NOMO-1 treated with DMSO at 0.1 percent for 48 hours (cell line): ENCODE data around the gene GPR89A.
"Not testable (repeated sequence)": the region's sequence is repeated elsewhere in the genome, so short reads cannot be mapped to it uniquely, and the experiment has no call there.

Source experiments
- DNase-seq: peaks from one replicate; lab custom pipeline; 2025; ENCODE audit not compliant: unreplicated experiment; lab: John Stamatoyannopoulos, UW

GPR89A gene

DNA sequence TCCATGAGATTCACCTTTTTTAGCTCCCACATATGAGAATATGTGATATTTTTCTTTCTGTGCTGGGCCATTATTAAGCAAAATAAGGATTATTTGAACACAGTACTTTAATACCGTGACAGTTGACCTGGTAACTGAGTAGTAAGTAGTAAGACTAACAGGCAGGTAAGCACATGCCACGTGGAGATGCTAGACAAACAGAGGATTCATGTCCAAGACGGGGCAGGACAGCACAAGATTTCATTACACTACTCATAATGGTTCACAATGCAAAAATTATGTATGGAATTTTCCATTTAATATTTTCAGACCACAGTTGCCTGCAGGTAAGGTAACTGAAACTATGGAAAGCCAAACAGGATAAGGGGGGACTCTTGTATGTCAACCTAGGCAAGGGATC lies 77.1 kb downstream of the GPR89A start:
- not testable (repeated sequence) for DNase-seq

- DNase-seq, result not testable (repeated sequence)
Observed at GRCh38 chr1:145686078-145686477, 78.3 kb downstream of the GPR89A start.

- DNase-seq, result no peak
Observed at GRCh38 chr1:145688328-145688727, 80.5 kb downstream of the GPR89A start.

GRCh38 chr1:145688924-145689323 lies 81.1 kb downstream of the GPR89A start:
- DNase-seq, result no peak

DNA sequence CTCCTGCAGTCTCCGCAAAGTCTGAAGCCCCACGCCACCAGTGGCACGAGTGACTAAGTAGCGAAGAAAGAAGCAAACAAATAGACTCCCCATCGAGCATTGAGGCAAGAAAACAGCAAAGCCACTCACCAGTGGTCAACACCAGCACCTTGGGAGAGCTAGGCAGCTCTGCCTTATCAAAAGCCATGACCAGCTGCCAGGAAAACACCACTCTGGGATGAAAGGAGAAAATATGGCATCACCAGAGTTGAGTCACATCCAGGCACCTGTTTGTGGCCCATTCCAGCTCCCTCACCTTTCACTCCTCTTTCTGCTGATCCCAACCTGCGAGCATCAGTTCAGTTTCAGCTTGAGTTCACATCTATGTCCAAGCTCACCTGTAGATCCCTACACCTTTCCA lies 82.1 kb downstream of the GPR89A start:
- DNase-seq, result no peak

DNA sequence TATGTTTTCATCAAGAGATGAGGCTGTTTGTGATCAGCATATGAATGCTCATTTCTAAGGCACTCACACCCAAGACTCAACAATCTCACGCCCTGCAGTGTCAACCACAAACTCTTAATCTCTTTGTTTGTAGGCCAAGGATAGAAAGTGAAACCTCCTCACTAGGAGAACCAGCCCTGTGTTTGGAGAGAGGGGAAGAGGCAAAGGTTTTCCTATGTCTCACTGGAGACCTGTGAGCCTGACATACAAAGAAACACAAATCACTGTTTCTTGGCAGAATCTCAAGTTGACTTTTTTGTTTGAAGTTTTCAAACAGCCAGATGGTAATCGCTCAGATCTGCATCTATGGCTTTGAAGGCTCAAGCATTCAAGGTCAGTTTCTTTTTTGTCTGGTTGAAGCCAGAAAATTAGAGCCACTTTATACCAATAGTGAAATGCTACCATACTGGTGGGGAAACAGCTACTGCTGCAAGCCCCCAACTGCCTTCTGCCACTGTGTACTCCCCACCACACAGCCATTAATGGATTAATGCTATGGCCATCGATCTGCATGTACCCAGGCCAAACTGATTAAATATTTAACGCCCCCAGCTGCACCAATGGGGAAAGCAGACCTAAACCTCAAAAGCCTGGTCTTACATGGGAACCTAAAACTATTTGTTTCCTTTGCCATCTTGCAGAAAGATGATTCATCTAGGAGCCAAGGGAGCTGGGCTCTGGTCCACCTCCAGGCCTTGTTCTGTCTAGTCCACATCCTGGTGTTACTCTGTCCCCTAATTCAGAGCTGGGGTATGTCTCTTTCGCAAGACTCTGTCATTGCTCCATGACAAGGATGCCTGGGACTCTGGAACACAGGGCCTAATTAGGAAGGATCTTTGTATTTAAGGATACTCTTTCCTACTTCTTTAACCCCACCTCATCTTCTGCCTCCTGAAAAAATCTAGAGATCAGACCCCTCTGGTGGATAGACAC lies 83.1 kb downstream of the GPR89A start:
- DNase-seq, result peak; percentile 29

GRCh38 chr1:145692785-145693443 lies 85.1 kb downstream of the GPR89A start:
- peak; percentile 12 for DNase-seq

GRCh38 chr1:145695821-145696629 lies 88.2 kb downstream of the GPR89A start:
- peak; percentile 61 for DNase-seq

GRCh38 chr1:145696630-145696960 lies 88.8 kb downstream of the GPR89A start:
- DNase-seq, result no peak

DNA sequence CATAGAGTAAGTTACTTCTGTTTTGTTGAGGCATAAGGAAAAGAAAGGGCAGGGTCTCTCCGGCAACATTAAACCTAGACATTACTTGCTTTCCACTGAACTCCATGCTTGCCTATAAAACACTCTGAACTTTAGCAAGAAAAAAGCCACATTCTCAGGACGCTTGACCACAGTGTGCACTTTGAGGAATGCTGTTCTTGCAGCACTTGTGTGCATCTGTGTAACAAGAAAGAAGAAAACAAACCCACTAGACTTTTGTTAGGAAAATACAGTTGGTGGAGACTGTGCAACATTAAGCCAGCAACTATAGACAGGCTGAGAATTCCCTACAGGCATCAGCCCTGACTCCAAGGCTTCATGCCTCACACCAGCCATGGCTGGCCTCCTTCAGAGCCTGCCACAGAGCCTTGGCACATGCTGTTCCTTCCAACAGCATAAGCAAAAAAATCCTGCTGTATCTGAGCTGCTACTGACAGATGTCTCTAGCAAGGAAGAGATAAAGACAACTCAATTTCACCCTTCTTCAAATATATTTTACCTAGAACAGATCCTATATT lies 93.6 kb downstream of the GPR89A start:
- no peak for DNase-seq

DNA sequence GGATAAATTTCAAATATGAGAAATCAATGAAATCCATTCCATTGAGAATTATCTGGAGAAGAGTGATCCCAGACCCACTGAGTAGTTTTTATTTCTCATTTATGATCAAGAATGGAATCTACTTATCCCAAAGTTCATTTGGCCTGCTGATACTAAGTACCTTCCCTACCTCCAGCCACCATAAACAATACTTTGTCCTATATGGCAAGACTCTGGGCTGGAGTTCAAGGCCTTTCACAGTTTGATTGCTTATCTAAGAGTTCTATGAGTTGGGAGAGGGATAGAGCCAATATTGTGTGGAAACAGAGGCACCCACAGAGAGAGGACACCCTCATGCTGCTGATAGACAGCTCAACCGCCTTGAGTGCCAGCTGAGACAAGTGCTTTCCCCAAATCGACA lies 94.3 kb downstream of the GPR89A start:
- no peak for DNase-seq

GRCh38 chr1:145702826-145703225 lies 95.0 kb downstream of the GPR89A start:
- no peak for DNase-seq

- no peak for DNase-seq
Observed at GRCh38 chr1:145705622-145706021, 97.8 kb downstream of the GPR89A start.

DNA sequence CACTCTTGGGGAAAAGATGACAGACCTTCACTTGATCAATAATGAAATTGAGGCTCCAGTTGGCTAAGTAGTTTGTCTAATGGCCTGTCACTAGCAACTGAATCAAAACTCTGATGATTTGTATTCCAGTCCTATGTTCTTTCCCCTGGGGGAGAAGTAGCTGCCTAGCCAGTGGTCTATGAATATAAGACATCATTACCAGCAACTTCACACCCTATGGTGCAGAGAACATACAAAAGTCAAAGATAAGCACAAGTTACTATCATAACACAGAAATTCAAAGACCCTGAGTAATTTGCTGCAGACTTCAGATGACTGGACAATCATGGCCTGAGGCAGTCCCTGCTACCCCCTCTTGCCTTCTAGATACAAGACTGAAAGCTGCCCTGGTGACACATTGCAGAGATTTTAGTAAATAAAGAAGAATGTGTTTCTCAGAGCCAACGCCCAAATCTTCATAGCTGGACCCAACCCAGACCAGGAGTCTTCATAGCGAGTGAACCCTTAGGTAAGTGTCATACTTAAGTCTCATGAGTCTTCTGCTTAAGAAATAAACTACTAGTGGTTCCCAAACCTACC lies 98.4 kb downstream of the GPR89A start:
- no peak for DNase-seq

GRCh38 chr1:145707183-145707867 lies 99.5 kb downstream of the GPR89A start, which contains the start of gene PDZK1:
TSS of gene PDZK1 (minus strand) at chr1:145707368. CDS start at chr1:145688021, 19,347 bp downstream.
- no peak for DNase-seq

GRCh38 chr1:145708063-145708462 lies 100.3 kb downstream of the GPR89A start:
- no peak for DNase-seq

GRCh38 chr1:145710291-145711027 lies 102.7 kb downstream of the GPR89A start:
- no peak for DNase-seq

GRCh38 chr1:145711213-145711651 lies 103.4 kb downstream of the GPR89A start:
- DNase-seq, result no peak

DNA sequence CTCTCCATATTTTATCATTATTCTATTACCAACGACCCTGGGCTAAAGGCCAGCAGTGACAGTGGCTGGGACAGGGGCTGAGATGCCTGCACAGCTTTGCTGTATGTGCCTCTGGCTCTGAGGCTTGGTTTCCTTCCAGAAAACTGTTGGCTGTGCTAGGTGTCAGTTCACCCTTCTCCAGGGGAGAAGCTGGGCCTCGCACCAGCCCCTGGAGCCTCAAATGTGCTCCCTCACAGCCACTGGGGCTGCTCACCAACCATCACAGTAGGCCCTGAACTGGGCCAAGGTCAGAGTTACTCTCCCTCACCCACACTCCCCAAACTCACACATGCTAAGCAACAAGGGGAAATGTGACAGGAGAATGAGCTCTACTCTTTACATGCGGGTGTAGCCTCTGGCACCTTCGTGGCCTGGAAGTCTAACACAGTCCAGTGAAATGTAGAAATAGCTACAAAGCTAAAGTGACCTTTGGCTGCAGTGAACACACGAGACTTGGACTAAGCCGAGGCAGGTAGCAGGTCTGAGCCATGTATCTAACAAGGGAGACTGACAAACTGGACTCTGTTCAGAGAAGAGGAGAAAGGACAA lies 106.8 kb downstream of the GPR89A start:
- no peak for DNase-seq
